MV-4-11 (cell line): Measurements from ENCODE around the gene KCNK6.
"Not testable (repeated sequence)": the region's sequence is repeated elsewhere in the genome, so short reads cannot be mapped to it uniquely, and the experiment has no call there.

Experiments
- DNase-seq: peaks from one replicate; lab custom pipeline; 2025; lab: John Stamatoyannopoulos, UW

KCNK6 gene

GRCh38 chr19:38324431-38324830 is 4.8 kb downstream of the KCNK6 start:
- no peak for DNase-seq

GRCh38 chr19:38326591-38326990 is 6.9 kb downstream of the KCNK6 start:
- no peak for DNase-seq

- DNase-seq = no peak
Measured at GRCh38 chr19:38329651-38330050, 10.0 kb downstream of the KCNK6 start.

- no peak for DNase-seq
Measured at GRCh38 chr19:38331728-38332127, 12.1 kb downstream of the KCNK6 start.

GRCh38 chr19:38333245-38333644 is 13.6 kb downstream of the KCNK6 start:
- DNase-seq = no peak

GRCh38 chr19:38335949-38336637 is 16.4 kb downstream of the KCNK6 start:
- DNase-seq = peak; percentile 97

- DNase-seq = peak; percentile 97
Measured at GRCh38 chr19:38336638-38337359, 17.2 kb downstream of the KCNK6 start.

- no peak for DNase-seq
Measured at GRCh38 chr19:38337360-38337653, 17.7 kb downstream of the KCNK6 start.

- not testable (repeated sequence) for DNase-seq
Measured at GRCh38 chr19:38339011-38339410, 19.4 kb downstream of the KCNK6 start.

- no peak for DNase-seq
Measured at GRCh38 chr19:38340927-38341326, 21.3 kb downstream of the KCNK6 start.

- DNase-seq = no peak
Measured at GRCh38 chr19:38346837-38347236, 27.2 kb downstream of the KCNK6 start.

- no peak for DNase-seq
Measured at GRCh38 chr19:38350883-38351282, 31.2 kb downstream of the KCNK6 start.

- DNase-seq = no peak
Measured at GRCh38 chr19:38351865-38352395, 32.3 kb downstream of the KCNK6 start.

GRCh38 chr19:38352611-38353010 is 33.0 kb downstream of the KCNK6 start:
- no peak for DNase-seq

- no peak for DNase-seq
Measured at GRCh38 chr19:38355728-38356725, 36.4 kb downstream of the KCNK6 start.

GRCh38 chr19:38358071-38358470 is 38.4 kb downstream of the KCNK6 start:
- no peak for DNase-seq

GRCh38 chr19:38359242-38360021 is 39.8 kb downstream of the KCNK6 start:
- no peak for DNase-seq

GRCh38 chr19:38360351-38360750 is 40.7 kb downstream of the KCNK6 start:
- no peak for DNase-seq

- no peak for DNase-seq
Measured at GRCh38 chr19:38360839-38361631, 41.4 kb downstream of the KCNK6 start.

- DNase-seq = peak; percentile 70
Measured at GRCh38 chr19:38361633-38362075, 42.0 kb downstream of the KCNK6 start.
